ENCODE measurements around the gene SLC34A1. TPM values are rescaled to one million over a fixed set of nuclear protein-coding genes. Genes with fewer than 3 reads are reported as not detected.

Gene SLC34A1
- total RNA-seq, 1 donor from 2014 or later, result 0.07 TPM

DNA sequence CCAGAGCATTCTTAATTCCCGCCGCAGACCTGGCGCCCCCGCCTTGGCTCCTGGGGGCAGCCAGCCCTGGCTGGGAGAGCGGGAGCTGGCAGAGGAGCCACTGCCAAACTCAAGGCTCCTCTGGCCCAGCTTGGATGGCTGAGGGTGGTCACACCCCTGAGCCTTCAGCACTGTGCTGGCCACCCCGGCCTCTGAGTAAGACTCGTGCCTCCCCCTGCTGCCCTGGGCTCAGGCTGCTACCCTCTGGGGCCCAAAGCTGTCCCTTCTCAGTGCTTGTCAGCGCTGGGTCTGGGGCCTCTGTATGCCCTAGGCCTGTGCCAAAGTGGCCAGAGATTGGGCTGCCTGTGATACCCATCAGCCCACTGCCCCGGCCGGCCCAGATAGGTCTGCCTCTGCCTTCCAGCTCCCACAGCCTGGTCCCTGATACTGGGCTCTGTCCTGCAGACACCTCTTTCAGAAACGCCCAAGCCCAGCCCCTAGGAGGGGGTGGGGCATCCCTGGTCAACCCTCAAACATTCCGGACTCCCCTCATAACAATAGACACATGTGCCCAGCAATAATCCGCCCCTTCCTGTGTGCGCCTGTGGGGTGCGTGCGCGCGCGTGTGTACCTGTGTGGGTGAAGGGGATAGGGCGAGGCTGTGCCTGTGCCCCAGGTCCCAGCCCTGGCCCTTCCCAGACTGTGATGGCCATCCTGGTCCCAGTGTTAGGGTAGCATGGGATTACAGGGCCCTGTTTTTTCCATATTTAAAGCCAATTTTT is 58.0 kb downstream of the SLC34A1 start:
- intact Hi-C loops (cut with micrococcal nuclease), result no loop called here

DNA sequence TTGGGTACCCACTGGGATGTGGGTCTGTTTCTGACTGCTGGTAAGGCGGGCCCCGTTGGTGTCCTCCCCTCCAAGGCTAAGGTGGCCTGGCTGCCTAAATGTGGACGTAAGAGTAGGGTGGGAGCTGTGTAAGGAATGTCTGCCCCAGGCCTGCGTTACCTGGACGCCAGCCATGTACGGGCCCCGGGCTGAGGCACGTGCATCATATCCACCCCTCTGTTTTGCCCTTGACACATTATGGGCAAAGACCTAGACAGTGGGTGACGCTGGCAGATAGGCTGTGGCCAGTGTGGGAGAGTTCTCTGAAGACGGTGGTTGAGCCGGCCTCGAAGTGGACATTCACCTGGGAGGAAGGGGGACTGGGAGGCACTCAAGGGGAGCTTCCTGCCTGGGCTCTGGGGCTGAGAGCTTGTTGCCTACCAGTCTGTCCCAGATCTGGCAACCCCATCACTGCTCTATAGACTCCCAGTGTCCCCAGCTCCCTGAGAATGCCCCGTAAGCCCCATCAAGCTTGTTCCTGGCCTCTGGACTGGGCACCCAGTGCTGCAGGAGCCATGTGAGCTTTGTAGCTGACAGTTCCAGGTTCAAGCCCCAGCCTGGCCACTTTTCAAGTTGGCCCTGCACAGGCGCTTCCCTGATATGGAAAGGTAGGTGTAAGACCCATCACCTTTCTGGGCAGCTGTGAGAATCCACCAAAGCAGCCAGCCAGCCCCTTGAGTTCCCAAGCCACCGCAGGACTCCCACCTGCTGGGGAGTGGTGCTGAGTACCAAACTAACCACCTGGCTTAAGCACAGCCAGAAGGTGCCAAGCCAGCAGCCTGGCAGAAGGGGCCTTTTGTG is 59.1 kb downstream of the SLC34A1 start:
- intact Hi-C loops (cut with micrococcal nuclease), result no loop called here

DNA sequence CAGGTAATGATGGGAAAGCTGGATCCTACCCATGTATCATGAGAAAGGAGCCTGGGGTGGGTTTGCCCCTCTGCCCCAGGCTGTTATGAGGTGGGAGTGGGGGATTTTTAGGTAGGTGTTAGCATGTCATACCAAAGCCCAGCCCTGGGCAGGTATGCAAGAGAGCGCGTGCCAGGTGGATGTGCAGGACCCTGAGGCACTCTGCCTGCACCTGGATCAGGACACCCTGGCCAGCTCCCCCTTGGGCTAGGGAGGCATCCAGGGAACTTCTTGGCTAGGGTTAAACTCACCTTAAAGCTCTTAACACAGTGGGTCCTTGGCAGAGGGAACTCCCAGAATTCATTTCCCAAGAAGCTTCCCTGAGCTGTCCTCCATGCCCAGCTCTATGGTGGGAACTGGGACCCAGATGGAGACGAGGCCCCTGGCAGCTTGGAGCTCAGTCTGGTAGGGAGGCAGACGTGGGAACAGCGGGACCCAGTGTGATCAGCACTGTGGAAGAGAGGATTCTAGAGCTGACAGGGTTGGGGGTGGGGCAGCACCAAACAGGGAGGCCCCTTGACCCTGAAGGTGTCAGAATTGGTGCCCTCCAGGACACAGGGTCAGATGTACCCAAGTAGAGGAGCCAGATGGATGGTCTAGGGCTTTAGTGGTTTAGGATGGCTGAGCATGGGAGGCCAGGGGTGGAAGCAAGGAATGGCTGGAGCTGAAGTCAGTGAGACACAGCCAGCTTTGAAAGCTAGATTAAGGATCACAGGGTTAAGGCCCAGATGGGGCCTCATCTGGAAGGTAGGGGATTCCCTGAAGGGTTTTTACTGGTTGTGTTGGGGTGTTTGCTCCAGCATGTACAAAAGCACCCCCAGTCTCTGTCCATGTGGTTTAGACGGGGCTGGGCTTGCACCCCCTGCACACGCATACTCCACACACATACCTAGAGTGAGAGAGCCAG is 60.1 kb downstream of the SLC34A1 start:
- intact Hi-C loops (cut with micrococcal nuclease), result loop anchor here (1.0 kb wide), 1 partner anchor 10 kb away; no protein-coding TSS in a partner anchor

DNA sequence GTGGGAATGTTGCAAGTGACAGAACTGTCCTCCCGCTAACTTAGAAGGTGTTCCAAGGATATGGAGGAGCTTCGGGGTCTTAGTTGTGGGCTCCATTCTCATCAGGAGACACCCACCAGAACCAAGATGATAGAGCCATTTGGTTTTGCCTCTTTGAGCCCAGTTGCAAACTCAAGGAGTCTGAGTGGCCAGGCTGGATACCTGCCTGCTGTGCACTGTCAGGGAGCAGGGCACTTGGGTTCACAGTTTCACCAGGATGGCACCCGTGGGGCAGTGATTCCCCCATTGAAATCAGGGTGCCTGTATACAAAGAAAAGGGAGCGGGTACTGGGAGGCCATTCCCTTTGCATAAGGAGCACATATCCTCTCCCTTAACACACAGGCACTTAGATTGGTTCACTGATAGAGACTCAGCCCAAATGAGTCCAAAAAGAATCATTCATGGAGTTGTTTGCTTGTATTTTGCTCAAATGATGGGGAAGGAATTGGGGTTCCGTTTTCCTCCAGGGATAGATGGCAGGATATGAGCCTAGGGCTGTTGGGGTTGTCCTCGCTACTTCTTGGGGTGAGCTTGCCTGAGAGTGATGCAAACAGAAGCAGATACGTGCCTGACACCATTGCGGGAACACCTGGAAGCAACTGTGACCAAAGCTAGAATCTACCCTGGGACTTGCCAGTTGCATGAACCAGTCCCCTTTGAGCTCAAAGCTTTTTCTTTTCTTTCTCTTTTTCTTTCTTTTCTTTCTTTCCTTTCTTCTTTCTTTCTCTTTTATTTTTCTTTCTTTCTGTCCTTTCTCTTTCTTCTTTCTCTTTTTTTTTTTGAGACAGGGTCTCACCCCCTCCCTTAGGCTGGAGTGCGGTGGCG is 61.0 kb downstream of the SLC34A1 start:
- intact Hi-C loops (cut with micrococcal nuclease), result no loop called here

DNA sequence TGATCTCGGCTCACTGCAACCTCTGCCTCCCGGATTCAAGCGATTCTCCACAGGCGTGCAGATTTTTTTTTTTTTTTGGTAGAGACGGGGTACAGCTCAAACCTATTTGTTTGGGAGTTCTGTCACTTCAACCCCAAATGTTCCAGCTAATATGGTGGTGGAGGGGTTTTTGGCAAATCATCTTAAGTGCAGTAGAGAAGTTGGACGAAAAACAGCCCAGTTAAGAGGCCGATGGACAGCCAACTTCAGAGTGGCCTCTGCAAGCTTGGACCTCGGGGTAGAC is 61.6 kb downstream of the SLC34A1 start:
- intact Hi-C loops (cut with micrococcal nuclease), result loop anchor here (1.0 to 2.0 kb wide), 4 partner anchors 9 to 55 kb away; no protein-coding TSS in a partner anchor

DNA sequence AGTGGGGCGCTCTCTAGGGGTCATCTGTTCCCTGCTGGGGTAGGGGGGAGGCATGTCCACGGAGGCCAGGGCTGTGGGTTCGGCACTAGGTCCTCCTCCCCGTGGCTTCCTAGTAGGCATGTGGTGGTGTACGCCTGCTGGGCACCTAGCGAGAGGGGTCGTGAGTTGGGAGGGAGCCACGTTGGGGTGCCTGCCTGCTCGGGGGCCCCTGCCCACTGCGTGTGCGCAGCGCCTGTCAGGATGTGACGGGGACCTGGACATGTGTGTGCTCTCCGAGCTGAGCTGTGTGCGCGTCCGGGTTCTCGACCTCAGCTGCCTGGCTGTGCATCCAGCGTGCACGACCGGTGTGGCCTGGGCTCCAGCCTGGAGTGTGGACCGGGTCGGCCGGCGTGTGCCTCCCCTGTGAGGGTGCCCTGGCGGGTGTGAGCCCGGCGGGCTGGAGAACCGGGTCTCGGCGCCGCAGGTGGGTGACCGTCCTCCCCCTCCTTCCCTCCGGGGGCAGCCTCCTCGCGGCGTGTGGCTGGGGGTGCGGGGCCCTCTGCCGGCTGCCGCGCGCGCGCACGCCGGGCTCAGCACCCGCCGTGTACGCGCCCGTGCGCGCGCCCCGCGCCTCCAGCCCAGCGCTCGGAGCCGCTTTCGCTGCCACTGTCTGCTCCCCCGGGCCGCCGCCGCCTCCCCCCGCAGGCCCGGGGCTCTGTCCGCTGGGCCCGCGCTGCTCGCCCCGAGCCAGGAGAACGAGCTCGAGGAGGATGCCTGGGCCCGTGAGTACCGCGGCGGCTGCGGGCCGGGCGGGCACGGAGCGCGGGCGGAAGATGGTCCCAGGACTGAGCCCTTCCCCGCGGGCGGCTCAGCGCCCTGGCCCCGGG is 62.2 kb downstream of the SLC34A1 start, which contains the start of gene PRR7:
TSS of gene PRR7 (plus strand) at position 615 of the 866 bp plus-strand sequence. CDS start 8,254 bp downstream, outside the sequence.
- intact Hi-C loops (cut with micrococcal nuclease), result loop anchor here (1.0 to 2.0 kb wide), 4 partner anchors 9 to 56 kb away; no protein-coding TSS in a partner anchor

DNA sequence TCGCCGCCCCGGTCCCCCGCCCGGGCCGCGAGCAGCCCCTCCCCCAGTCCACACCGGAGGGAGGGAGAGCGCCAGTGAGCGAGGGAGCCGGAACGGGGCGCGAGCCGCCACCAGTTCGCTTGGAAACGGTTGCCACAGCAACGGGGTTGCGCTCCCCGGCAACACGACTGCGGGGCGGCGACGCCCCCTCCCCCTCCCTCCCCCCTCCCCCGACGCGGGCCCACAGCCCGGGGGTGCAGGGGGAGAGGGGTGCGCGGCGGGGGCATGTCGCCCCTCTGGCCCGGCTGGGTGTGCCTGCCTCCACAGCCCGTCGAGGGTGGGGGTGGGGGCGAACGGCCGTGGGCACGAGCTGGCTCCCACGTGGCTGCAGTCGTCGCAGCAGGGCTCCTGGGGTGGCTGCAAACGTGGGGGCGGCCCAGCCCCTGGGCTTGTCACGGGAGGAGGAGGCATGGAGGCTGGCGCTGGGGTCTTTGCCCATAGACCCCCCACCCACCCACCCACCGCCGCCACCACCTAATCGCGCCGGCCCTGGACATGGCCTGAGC is 62.9 kb downstream of the SLC34A1 start:
- intact Hi-C loops (cut with micrococcal nuclease), result loop anchor here (2.0 kb wide), 3 partner anchors 16 to 56 kb away; no protein-coding TSS in a partner anchor

DNA sequence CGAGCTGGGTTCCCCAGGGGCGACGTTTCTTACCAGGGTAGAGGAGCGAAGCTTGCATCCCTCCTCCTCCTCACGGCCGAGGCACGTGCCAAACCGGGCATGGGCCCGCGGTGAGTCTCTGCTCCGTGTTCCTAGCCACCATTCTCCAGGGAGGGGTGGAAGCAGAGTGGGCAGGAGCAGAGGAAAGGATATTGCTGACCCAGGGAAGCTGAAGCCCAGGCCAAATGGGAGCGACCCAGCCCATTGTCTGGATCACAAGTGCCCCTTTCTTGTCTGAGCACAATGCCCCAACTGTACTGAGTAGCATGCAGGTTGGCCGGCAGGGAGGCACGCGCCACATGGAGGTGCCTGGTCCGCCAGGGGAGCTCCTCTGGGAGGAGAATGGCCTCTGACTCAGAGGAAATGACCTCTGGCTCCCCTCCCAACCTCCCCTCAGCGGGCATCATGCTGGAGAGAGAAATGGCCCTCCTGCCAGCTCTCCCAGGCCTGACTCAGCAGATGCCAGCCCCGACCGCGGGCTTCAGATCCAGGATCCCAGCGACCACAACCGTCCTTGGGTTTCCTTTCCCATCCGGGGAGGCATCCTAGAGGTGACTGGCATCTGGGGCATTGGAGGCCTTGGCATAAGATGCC is 63.5 kb downstream of the SLC34A1 start:
- intact Hi-C loops (cut with micrococcal nuclease), result loop anchor here (2.0 kb wide), 3 partner anchors 17 to 57 kb away; no protein-coding TSS in a partner anchor

Other genes starting within 250 kb of the SLC34A1 start
- 38.6 and 42.3 TPM in 2 replicates for gene RAB24, start 80.7 kb upstream of the SLC34A1 start, total RNA-seq
- 189 TPM in 2 replicates for gene PRELID1, start 80.6 kb upstream of the SLC34A1 start, total RNA-seq
- 49.7 and 52.2 TPM in 2 replicates for gene MXD3, start 72.5 kb upstream of the SLC34A1 start, total RNA-seq
- gene LMAN2, start 32.8 kb upstream of the SLC34A1 start, total RNA-seq, result 140 and 153 TPM in 2 replicates
- 101 and 105 TPM in 2 replicates for gene RGS14, start 26.5 kb upstream of the SLC34A1 start, total RNA-seq
- gene PFN3, start 16.2 kb downstream of the SLC34A1 start, total RNA-seq, result not detected in 2 replicates
- 1.2 and 1.9 TPM in 2 replicates for gene F12, start 25.1 kb downstream of the SLC34A1 start, total RNA-seq
- 232 and 239 TPM in 2 replicates for gene GRK6, start 42.2 kb downstream of the SLC34A1 start, total RNA-seq
- 6.0 and 7.4 TPM in 2 replicates for gene PRR7, start 62.4 kb downstream of the SLC34A1 start, total RNA-seq
- 9.0 and 10.6 TPM in 2 replicates for gene DBN1, start 89.2 kb downstream of the SLC34A1 start, total RNA-seq
- 43.7 and 48.3 TPM in 2 replicates for gene PDLIM7, start 113.2 kb downstream of the SLC34A1 start, total RNA-seq
- gene DOK3, start 125.4 kb downstream of the SLC34A1 start, total RNA-seq, result 5.3 and 5.4 TPM in 2 replicates
- 116 and 120 TPM in 2 replicates for gene DDX41, start 132.5 kb downstream of the SLC34A1 start, total RNA-seq
- gene FAM193B, start 170.1 kb downstream of the SLC34A1 start, total RNA-seq, result 86.7 and 91.1 TPM in 2 replicates
- gene TMED9, start 207.8 kb downstream of the SLC34A1 start, total RNA-seq, result 144 and 146 TPM in 2 replicates
- gene B4GALT7, start 215.7 kb downstream of the SLC34A1 start, total RNA-seq, result 22.4 and 25.0 TPM in 2 replicates

All from T-helper 2 cell treated with Interferon-gamma antibody and Interleukin-4, amounts not matched to agents 100 ng/mL and 5 ng/mL, for 36 hours (primary cell).